CD4-positive, alpha-beta T cell treated with Interleukin-4 for 1 hour (primary cell): ENCODE results near the gene BTBD2.
"Not testable (repeated sequence)": the region's sequence is repeated elsewhere in the genome, so short reads cannot be mapped to it uniquely, and the experiment has no call there.

Experiments used
- DNase-seq, 2 donors: peaks; one replicate each; pipeline ENCODE4 v3.0.0-alpha.2; 2020 to 2022

BTBD2 gene

DNA sequence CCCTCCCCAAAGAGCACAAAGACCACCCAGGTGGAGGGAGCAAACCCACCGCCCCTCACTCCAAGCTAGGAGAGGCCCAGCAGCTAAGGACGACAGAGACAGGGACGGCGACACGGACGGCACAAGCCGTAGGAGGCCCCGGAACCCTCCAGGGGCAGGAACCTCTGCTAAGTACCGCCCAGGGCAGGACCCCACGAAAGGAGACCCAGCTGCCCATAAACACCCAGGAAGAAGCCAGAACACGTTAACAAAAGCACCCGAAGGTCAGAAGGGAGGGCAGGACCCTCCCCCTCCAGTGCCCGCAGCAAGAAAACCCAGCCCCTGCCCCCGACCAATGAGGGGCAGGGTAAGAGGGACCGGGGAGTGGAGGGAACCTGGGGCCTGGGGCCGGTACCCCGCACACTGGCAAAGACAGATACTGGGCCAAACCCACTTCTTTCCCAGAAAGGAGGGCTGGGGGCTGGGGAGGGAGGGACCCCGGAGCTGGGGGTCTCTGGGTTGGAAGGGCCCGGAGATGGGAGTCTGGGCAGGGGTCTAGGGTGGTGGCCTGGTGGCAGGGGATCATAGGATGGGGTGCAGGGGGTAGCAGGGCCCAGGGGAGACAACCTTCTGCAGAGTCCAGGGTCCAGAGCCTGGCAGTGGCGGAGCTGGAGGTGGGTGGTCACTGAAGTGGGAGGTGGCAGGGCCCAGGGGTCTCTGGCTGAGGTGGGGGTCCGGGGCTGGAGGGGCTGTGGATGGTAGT, 2.4 kb downstream of the BTBD2 start:
- no peak for DNase-seq

GRCh38 chr19:2011169-2011568, 4.3 kb downstream of the BTBD2 start:
- no peak for DNase-seq

- DNase-seq: no peak
Observed at GRCh38 chr19:2010135-2010668, 5.3 kb downstream of the BTBD2 start.

DNA sequence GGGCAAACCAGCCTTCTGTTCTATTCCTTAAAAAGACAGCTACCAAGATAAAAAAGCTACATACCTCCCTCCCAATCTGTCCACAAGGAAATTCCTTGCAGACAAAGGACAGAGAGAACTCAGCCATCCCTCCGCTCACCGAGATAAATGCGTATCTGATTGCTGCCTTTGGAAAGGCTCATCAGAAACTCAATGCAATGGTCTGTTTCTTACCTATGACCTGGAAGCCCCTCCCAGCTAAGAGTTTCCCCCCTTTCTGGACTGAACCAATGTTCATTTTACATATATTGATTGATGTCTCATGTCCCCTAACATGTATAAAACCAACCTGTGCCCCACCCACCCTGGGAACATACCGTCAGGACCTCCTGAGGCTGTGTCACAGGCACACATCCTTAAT, 11.6 kb downstream of the BTBD2 start:
- no peak for DNase-seq

- no peak for DNase-seq
Observed at GRCh38 chr19:1999856-2000515, 15.5 kb downstream of the BTBD2 start.

- no peak for DNase-seq
Observed at GRCh38 chr19:1998712-1999708, 16.5 kb downstream of the BTBD2 start.

DNA sequence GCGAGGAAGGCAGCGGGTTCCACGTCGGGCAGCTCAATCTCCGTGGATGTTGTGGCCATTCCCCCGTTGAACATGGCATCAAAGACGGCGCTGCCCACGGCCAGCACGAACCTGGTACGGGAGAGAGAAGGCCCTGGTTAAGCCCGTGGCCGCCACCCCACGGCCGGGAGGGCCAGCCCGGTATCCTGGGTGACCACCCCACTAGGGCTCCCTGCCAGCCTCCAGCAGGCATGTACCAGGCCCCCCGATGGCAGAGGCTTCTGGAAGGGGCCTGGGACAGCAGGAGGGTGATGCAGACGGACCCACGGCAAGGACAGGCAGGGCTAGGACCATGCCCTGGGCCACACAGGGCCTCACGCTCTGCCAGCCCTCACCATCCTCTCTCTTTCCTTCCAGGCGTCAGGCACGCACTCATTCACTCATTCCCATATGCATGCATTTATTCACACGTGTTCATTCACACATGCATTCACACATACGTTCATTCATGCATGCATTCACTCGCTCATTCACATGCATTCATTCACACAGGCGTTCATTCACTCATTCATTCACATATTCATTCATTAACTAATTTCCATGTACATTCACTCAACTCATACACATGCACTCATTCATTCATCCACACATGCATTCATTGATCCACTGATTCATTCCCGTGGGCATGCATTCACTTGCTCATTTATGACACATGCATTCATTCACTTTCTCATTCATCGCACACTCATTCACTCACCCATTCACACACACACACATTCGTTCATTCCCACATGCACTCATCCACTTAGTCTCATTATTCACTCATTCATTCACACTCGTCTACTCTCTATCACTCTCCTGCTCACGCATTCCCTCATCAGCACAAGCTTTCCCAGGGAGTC, 17.9 kb downstream of the BTBD2 start:
- DNase-seq: no peak

DNA sequence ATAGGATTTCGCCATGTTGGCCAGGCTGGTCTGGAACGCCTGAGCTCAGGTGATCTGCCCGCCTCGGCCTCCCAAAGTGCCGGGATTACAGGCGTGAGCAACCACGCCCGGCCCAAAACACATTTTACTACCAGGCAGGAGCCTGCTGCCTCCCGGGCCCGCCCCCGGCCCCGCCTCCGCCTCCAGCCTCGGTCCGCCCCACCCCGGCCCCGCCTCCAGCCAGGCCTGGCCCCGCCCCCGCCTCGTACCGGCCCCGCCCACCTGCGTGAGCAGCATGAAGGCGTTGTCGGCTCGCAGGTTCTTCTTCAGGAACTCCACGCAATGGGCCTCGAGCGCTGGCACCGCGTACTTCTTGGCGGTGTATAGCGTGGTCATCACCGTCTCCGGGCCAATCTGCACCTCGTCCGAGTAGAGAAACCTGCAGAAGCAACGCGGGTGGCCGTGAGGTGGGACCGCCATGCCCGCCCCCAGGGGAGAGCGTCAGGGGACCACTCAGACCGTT, 22.7 kb downstream of the BTBD2 start:
- DNase-seq: peak in 1 of 2 donors; percentile 25

DNA sequence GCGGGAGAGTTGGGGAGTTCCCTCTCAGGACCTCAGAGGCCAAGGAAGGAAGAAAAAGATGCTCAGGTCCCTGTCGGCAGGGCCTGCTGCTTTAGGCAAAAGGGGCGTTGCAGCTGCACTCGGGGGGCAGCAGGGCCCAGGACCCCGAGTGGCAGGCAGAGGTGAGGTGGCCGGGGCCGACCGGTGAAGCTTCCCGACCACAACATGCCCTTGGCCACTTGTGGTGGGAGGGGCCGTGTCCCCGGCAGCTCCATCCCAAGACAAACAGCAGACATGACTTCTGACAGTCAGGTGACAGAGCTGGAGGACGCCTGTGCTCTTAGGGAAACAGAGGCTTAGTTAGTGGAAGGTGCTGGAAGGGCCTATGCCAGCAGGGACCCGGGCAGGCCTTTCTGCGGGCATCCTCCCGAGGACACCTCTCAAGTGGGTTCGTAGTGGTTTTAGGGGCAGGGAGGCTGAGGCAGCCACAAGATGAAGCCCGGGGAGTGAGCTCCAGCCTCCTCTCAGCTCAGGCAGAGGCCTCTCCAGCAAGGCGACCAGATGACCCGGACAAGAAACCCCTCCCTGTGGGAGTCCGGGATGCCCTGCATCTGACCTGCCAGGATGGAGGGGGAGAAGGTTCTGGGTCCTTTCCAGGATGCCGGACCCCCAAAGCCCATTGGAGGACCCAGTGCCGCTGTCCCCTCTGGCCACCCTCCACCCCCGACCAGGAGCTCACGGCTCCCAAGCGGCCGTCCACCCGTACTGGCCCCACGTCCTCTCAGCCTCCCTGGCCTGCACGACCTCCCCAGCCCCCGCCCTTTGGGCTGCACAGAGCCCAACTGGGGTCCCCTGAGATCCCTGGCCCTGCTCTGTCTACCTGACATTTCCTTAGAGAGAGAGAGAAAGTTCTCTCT, 24.2 kb downstream of the BTBD2 start:
- DNase-seq: no peak

DNA sequence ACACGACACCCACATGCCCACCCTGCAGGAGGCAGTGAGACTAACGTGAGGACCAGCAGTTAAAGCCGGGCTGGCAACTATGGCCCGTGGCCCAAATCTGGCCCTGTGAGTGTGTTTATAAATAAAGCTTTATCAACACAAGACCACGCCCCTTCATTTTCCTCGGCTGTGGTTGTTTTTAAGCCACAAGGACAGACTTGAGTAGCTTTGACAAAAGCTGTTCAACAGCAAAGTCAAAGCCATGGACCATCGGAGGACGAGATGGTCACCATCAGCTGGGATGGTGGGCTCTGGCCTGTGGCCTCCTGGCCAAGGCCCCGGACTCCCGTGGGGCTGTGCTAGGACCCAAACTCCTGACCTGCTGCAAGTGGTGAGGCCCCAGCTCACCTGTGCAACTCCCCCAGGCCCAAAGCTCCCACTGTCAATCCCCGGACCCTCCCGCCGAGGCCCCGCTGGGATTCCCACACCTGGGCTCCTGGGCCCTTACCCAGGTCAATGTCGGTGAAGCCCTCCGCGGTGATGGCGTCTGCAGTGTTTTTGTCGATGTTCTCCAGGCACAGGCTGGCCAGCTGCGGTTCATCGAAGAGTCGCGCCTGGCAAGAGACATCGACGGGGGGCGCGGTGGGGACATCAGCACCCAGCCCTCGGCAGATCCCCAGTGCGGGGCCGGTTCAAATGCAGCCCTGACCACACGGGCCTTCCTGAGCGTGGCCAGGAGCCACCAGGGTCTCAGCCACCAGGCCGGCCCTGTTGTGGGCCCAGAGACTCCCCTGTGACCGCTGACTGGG, 25.1 kb downstream of the BTBD2 start:
- DNase-seq: no peak

DNA sequence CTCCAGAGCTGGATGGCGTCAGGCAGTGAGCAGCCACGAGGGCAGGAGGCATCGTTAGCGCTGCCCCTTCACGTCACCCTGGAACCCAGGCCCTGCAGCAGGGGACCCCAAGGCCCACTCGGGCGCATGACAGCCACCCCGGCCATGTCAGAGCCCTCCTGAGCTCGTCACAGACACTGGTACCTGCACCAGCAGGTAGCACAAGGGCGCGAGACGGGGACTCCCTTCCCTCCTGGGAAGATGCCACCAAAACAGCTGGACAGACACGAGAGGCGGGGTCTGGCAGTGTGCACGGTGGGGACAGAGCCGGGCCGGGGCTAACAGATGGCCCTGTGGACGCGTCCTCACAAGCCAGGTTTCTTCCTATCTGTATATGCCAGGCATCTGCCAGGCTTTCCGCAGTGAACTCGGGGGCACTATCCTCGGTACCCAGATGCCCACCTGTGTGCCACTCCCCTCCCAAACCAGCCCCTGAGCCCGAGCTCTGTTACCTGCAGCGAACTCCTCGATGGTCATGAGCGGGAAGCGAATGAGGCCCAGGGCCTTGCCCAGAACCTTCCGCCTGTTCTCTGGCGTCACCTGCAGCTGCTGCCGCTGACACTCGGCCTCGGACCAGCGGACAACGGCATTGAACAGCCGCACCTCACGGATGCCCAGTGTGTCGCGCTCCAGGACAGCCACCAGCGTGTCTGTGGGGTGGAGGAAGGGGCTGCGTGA, 25.8 kb downstream of the BTBD2 start:
- DNase-seq: no peak

GRCh38 chr19:1988464-1988863, 27.1 kb downstream of the BTBD2 start:
- not testable (repeated sequence) for DNase-seq

- no peak for DNase-seq
Observed at GRCh38 chr19:1987197-1988187, 28.0 kb downstream of the BTBD2 start.

DNA sequence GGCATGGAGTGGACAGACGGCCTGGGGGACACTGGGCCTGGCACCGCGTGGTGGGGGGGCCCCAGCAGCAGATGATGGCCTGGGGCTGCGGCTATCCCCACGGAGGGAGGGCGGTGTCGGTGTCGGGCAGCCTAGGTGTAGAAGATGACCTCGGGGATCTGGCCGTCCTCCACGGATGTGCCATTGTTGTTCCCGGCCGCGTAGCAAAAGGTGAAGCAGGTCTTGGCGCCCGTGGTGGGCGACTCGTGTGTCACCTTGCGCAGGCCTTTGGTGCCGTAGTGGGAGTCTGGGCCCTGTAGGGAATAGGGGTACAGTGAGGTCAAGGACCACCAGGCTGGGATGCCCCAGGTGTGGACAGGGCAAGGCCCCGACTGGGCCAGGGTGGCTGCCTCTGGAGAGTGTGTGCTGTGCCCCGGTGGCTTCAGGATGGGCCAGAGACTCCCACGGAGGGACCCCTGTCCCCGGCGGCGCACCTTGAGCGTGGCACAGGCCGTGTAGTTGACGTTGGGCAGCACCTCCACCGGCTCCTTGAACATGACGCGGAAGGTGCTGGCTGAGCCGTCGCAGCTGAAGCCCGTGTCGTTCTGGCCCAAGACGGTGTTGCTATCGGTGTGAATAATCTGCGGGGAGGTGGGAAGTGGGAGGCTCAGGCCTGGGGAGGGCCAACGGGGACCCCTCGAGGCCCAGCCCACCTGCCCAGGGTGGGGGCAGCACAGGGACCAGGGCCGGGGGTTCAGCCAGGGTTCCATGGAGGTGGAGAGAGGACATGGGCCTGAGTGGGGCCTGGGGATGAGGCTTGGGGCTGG, 29.0 kb downstream of the BTBD2 start:
- DNase-seq: no peak

GRCh38 chr19:1985588-1986356, 29.7 kb downstream of the BTBD2 start:
- DNase-seq: no peak

- DNase-seq: no peak
Observed at GRCh38 chr19:1984357-1984756, 31.2 kb downstream of the BTBD2 start.
